ENCODE data around the gene CCDC33.

CCDC33 gene

GRCh38 chr15:74275957-74276356 lies 39.8 kb downstream of the CCDC33 start:
- Histone ChIP-seq H3K27me3 (ENCODE audit: insufficient read depth, insufficient read length) (peaks cover 23% of the 10 kb centered on the region), H3K4me1 (ENCODE audit: insufficient read depth, insufficient read length) (no peaks in the 10 kb centered on the region), H3K9me3 (ENCODE audit: insufficient read depth, low read length) (no peaks in the 10 kb centered on the region), H3K9ac (ENCODE audit: insufficient read length, low read depth) (no peak overlapping the region), H3K36me3 (ENCODE audit: insufficient read depth, insufficient read length, low read length) (no peaks in the 10 kb centered on the region), H3K4me3 (ENCODE audit: insufficient read length, low read depth) (no peak overlapping the region)
- TF ChIP-seq YY1 (IDR thresholded peaks at IDR 0.05; ENCODE audit: insufficient read depth, insufficient read length) = no peak
- no peak for TF ChIP-seq ZNF274 (IDR thresholded peaks at IDR 0.05; ENCODE audit: low read depth, low read length)
- no peak for TF ChIP-seq SUZ12 (IDR thresholded peaks at IDR 0.05; ENCODE audit: extremely low read depth, insufficient read depth, insufficient read length)
- DNase-seq (ENCODE audit: low read depth, low spot score) = no peak

- H3K9ac ChIP-seq (ENCODE audit: insufficient read length, low read depth) = no peak overlapping the region
- DNase-seq (ENCODE audit: low read depth, low spot score) = no peak
- H3K36me3 ChIP-seq (ENCODE audit: insufficient read depth, insufficient read length, low read length) = no peaks in the 10 kb centered on the region
- TF ChIP-seq SUZ12 (IDR thresholded peaks at IDR 0.05; ENCODE audit: extremely low read depth, insufficient read depth, insufficient read length) (no peak), ZNF274 (IDR thresholded peaks at IDR 0.05; ENCODE audit: low read depth, low read length) (no peak), YY1 (IDR thresholded peaks at IDR 0.05; ENCODE audit: insufficient read depth, insufficient read length) (no peak)
- H3K4me3 ChIP-seq (ENCODE audit: insufficient read length, low read depth) = no peak overlapping the region
- H3K9me3 ChIP-seq (ENCODE audit: insufficient read depth, low read length) = no peaks in the 10 kb centered on the region
- peaks cover 23% of the 10 kb centered on the region for H3K27me3 ChIP-seq (ENCODE audit: insufficient read depth, insufficient read length)
- H3K4me1 ChIP-seq (ENCODE audit: insufficient read depth, insufficient read length) = no peaks in the 10 kb centered on the region
These were observed 40.4 kb downstream of the CCDC33 start for GRCh38 chr15:74276560-74276959.

GRCh38 chr15:74277242-74277810 lies 41.2 kb downstream of the CCDC33 start:
- TF ChIP-seq ZNF274 (IDR thresholded peaks at IDR 0.05; ENCODE audit: low read depth, low read length) (no peak), SUZ12 (IDR thresholded peaks at IDR 0.05; ENCODE audit: extremely low read depth, insufficient read depth, insufficient read length) (no peak), YY1 (IDR thresholded peaks at IDR 0.05; ENCODE audit: insufficient read depth, insufficient read length) (no peak)
- peaks cover 28% of the 10 kb centered on the region for H3K27me3 ChIP-seq (ENCODE audit: insufficient read depth, insufficient read length)
- no peak overlapping the region for H3K4me3 ChIP-seq (ENCODE audit: insufficient read length, low read depth)

GRCh38 chr15:74278207-74278606 lies 42.1 kb downstream of the CCDC33 start:
- H3K27me3 ChIP-seq (ENCODE audit: insufficient read depth, insufficient read length) = peaks cover 31% of the 10 kb centered on the region
- H3K9me3 ChIP-seq (ENCODE audit: insufficient read depth, low read length) = no peaks in the 10 kb centered on the region
- no peaks in the 10 kb centered on the region for H3K36me3 ChIP-seq (ENCODE audit: insufficient read depth, insufficient read length, low read length)
- no peak for TF ChIP-seq YY1 (IDR thresholded peaks at IDR 0.05; ENCODE audit: insufficient read depth, insufficient read length)
- no peak for TF ChIP-seq ZNF274 (IDR thresholded peaks at IDR 0.05; ENCODE audit: low read depth, low read length)
- no peak for TF ChIP-seq SUZ12 (IDR thresholded peaks at IDR 0.05; ENCODE audit: extremely low read depth, insufficient read depth, insufficient read length)
- no peak overlapping the region for H3K9ac ChIP-seq (ENCODE audit: insufficient read length, low read depth)
- peaks cover under 1% of the 10 kb centered on the region for H3K4me1 ChIP-seq (ENCODE audit: insufficient read depth, insufficient read length)
- no peak for DNase-seq (ENCODE audit: low read depth, low spot score)
- no peak overlapping the region for H3K4me3 ChIP-seq (ENCODE audit: insufficient read length, low read depth)

More at GRCh38 chr15:74277242-74277810, 41.2 kb downstream of the CCDC33 start:
- Histone ChIP-seq H3K4me1 (ENCODE audit: insufficient read depth, insufficient read length) (no peaks in the 10 kb centered on the region), H3K9ac (ENCODE audit: insufficient read length, low read depth) (no peak overlapping the region), H3K36me3 (ENCODE audit: insufficient read depth, insufficient read length, low read length) (no peaks in the 10 kb centered on the region), H3K9me3 (ENCODE audit: insufficient read depth, low read length) (no peaks in the 10 kb centered on the region)
- DNase-seq (ENCODE audit: low read depth, low spot score) = no peak

GRCh38 chr15:74281147-74282133 lies 45.3 kb downstream of the CCDC33 start:
- H3K4me1 ChIP-seq (ENCODE audit: insufficient read depth, insufficient read length) = peaks cover 2% of the 10 kb centered on the region
- H3K27me3 ChIP-seq (ENCODE audit: insufficient read depth, insufficient read length) = peaks cover 31% of the 10 kb centered on the region
- no peak overlapping the region for H3K9ac ChIP-seq (ENCODE audit: insufficient read length, low read depth)
- H3K9me3 ChIP-seq (ENCODE audit: insufficient read depth, low read length) = no peaks in the 10 kb centered on the region
- no peak overlapping the region for H3K4me3 ChIP-seq (ENCODE audit: insufficient read length, low read depth)
- no peak for DNase-seq (ENCODE audit: low read depth, low spot score)
- no peaks in the 10 kb centered on the region for H3K36me3 ChIP-seq (ENCODE audit: insufficient read depth, insufficient read length, low read length)
- TF ChIP-seq YY1 (IDR thresholded peaks at IDR 0.05; ENCODE audit: insufficient read depth, insufficient read length) (no peak), SUZ12 (IDR thresholded peaks at IDR 0.05; ENCODE audit: extremely low read depth, insufficient read depth, insufficient read length) (no peak), ZNF274 (IDR thresholded peaks at IDR 0.05; ENCODE audit: low read depth, low read length) (no peak)

- H3K9me3 ChIP-seq (ENCODE audit: insufficient read depth, low read length) = no peaks in the 10 kb centered on the region
- peaks cover 32% of the 10 kb centered on the region for H3K27me3 ChIP-seq (ENCODE audit: insufficient read depth, insufficient read length)
- H3K36me3 ChIP-seq (ENCODE audit: insufficient read depth, insufficient read length, low read length) = no peaks in the 10 kb centered on the region
- DNase-seq (ENCODE audit: low read depth, low spot score) = no peak
- H3K4me3 ChIP-seq (ENCODE audit: insufficient read length, low read depth) = no peak overlapping the region
- peaks cover 2% of the 10 kb centered on the region for H3K4me1 ChIP-seq (ENCODE audit: insufficient read depth, insufficient read length)
- no peak for TF ChIP-seq SUZ12 (IDR thresholded peaks at IDR 0.05; ENCODE audit: extremely low read depth, insufficient read depth, insufficient read length)
- H3K9ac ChIP-seq (ENCODE audit: insufficient read length, low read depth) = no peak overlapping the region
These were observed 47.2 kb downstream of the CCDC33 start for GRCh38 chr15:74283368-74283767.

- H3K4me1 ChIP-seq (ENCODE audit: insufficient read depth, insufficient read length) = peaks cover 9% of the 10 kb centered on the region
These were observed 53.5 kb downstream of the CCDC33 start for GRCh38 chr15:74289671-74290070.

More at GRCh38 chr15:74289671-74290070, 53.5 kb downstream of the CCDC33 start:
- no peak for DNase-seq (ENCODE audit: low read depth, low spot score)
- H3K9me3 ChIP-seq (ENCODE audit: insufficient read depth, low read length) = no peaks in the 10 kb centered on the region
- no peaks in the 10 kb centered on the region for H3K36me3 ChIP-seq (ENCODE audit: insufficient read depth, insufficient read length, low read length)
- H3K9ac ChIP-seq (ENCODE audit: insufficient read length, low read depth) = no peak overlapping the region
- H3K27me3 ChIP-seq (ENCODE audit: insufficient read depth, insufficient read length) = peaks cover 76% of the 10 kb centered on the region
- no peak overlapping the region for H3K4me3 ChIP-seq (ENCODE audit: insufficient read length, low read depth)
- TF ChIP-seq SUZ12 (IDR thresholded peaks at IDR 0.05; ENCODE audit: extremely low read depth, insufficient read depth, insufficient read length) (no peak), YY1 (IDR thresholded peaks at IDR 0.05; ENCODE audit: insufficient read depth, insufficient read length) (no peak), ZNF274 (IDR thresholded peaks at IDR 0.05; ENCODE audit: low read depth, low read length) (no peak)
